Measurements from ENCODE around the gene CTU2. TPM values are rescaled to one million over a fixed set of nuclear protein-coding genes. Genes with fewer than 3 reads are reported as not detected.

The CTU2 gene
- total and polyA plus RNA-seq, 9 of the 15 experiments (the other 6 are each of a cell fraction or from before 2014, with no cell fraction given) = 1.3 to 105 (median 23.2) TPM

DNA sequence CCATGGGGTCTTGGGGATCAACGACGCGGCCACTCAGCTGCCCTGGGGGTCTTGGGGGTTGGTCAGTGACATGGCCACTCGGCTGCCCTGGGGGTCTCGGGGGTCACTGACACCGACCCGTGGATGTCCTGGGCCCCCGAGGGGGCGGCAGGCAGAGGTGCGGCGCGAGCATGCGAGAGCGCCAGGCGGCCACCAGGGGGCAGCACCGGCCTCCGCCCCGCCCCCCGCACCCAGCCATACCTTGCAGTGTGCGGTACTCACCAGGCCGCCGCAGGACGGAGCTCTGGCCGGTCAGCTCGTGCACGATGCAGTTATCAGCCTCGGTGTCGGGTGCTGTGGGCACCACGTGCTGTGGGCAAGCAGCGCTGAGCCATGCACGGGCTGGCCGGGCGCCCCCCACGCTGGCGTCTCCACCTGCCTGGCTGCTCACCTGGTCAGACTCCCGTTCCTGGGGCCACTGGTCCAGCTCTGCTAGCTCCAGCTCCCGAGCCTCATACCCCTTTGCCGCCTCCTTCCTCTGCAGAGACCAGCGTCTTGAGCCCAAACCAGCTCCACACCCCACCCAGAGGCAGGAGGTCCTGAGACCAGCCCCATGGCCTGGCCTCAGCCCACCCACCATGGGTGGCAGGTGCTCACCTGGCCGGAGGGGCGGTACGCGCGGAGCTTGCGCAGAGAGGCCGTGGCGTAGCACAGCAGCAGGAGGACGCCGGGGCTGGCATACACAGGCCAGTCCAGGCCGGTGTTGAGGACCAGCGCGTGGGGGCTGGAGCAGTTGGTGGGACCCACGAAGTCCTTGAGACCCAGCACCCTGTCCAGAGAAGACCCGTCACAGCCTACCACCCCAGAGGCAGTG is 31.2 kb downstream of the CTU2 start (continued):
- TF ChIP-seq, protein P1, sequence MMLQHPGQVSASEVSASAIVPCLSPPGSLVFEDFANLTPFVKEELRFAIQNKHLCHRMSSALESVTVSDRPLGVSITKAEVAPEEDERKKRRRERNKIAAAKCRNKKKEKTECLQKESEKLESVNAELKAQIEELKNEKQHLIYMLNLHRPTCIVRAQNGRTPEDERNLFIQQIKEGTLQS (IDR thresholded peaks at IDR 0.05) = no peak
- TF ChIP-seq, protein P1 (CRISPR knock-in tag; conservative IDR thresholded peaks at IDR 0.05) = no peak
- peak; percentile 74; the same call in 1 of the 2 replicates for TF ChIP-seq ESRRA (IDR thresholded peaks at IDR 0.05; ENCODE audit: borderline replicate concordance, low read depth)
- TF ChIP-seq MCM5 (IDR thresholded peaks at IDR 0.05; ENCODE audit: low read depth) = no peak
- TF ChIP-seq GTF2A2 (tag; IDR thresholded peaks at IDR 0.05) = no peak
- TF ChIP-seq NR2C1 (IDR thresholded peaks at IDR 0.05) = no peak
- no peak for TF ChIP-seq NR2C1 (tag; IDR thresholded peaks at IDR 0.05)
- TF ChIP-seq SMARCB1 (IDR thresholded peaks at IDR 0.05; ENCODE audit: insufficient read length, low read depth) = no peak
- no peak for TF ChIP-seq EWSR1 (IDR thresholded peaks at IDR 0.05; ENCODE audit: borderline replicate concordance, low read depth, partially characterized antibody)
- no peak for TF ChIP-seq MEF2A (IDR thresholded peaks at IDR 0.05; ENCODE audit: control insufficient read depth, low read depth, low read length)
- TF ChIP-seq, protein P2, sequence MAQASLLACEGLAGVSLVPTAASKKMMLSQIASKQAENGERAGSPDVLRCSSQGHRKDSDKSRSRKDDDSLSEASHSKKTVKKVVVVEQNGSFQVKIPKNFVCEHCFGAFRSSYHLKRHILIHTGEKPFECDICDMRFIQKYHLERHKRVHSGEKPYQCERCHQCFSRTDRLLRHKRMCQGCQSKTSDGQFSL (CRISPR knock-in tag; IDR thresholded peaks at IDR 0.05) = peak; percentile 98
- TF ChIP-seq, protein P2 (tag; IDR thresholded peaks at IDR 0.05) = peak in 1 of 2 experiments; percentile 62; a peak in 1 of 4 replicates
- TF ChIP-seq HNRNPL (IDR thresholded peaks at IDR 0.05; ENCODE audit: low read depth, low read length) = peak; percentile 96
- TF ChIP-seq CEBPB (tag; IDR thresholded peaks at IDR 0.05) = no peak
- peak; percentile 98 for TF ChIP-seq MYC (IDR thresholded peaks at IDR 0.05; ENCODE audit: low read depth, low read length)
- TF ChIP-seq MYC (CRISPR knock-in tag; IDR thresholded peaks at IDR 0.05; ENCODE audit: borderline replicate concordance, low read depth) = no peak; the same call in 1 of the 2 replicates
- TF ChIP-seq SMARCA4 (IDR thresholded peaks at IDR 0.05) = no peak
- TF ChIP-seq, protein P3, sequence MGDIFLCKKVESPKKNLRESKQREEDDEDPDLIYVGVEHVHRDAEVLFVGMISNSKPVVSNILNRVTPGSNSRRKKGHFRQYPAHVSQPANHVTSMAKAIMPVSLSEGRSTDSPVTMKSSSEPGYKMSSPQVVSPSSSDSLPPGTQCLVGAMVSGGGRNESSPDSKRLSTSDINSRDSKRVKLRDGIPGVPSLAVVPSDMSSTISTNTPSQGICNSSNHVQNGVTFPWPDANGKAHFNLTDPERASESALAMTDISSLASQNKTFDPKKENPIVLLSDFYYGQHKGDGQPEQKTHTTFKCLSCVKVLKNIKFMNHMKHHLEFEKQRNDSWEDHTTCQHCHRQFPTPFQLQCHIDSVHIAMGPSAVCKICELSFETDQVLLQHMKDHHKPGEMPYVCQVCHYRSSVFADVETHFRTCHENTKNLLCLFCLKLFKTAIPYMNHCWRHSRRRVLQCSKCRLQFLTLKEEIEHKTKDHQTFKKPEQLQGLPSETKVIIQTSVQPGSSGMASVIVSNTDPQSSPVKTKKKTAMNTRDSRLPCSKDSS (IDR thresholded peaks at IDR 0.05; ENCODE audit: low read depth, partially characterized antibody) = no peak
- no peak for TF ChIP-seq ZNF146 (CRISPR knock-in tag; IDR thresholded peaks at IDR 0.05; ENCODE audit: unreplicated experiment)
- peak; percentile 47 for TF ChIP-seq POLR2A (conservative IDR thresholded peaks at IDR 0.05)
- no peak for TF ChIP-seq GTF2B (IDR thresholded peaks at IDR 0.05; ENCODE audit: extremely low read depth, insufficient read length)
- TF ChIP-seq ZNF561 (CRISPR knock-in tag; conservative IDR thresholded peaks at IDR 0.05) = no peak
- no peak for TF ChIP-seq TCF7L2 (IDR thresholded peaks at IDR 0.05; ENCODE audit: low read depth, low read length)
- TF ChIP-seq IFI16 (CRISPR knock-in tag; IDR thresholded peaks at IDR 0.05) = no peak
- no peak for TF ChIP-seq KHSRP (IDR thresholded peaks at IDR 0.05)
- no peak for TF ChIP-seq FOXK1 (CRISPR knock-in tag; IDR thresholded peaks at IDR 0.05; ENCODE audit: borderline replicate concordance)
- TF ChIP-seq KLF13 (tag; IDR thresholded peaks at IDR 0.05; ENCODE audit: borderline replicate concordance, low read depth) = peak; percentile 98
